NCI-H82 treated with DMSO at 0.1 percent for 48 hours (cell line): ENCODE data around the gene PCSK7.

Experiments used
- DNase-seq: peaks from one replicate; lab custom pipeline; 2025; ENCODE audit not compliant: unreplicated experiment; lab: John Stamatoyannopoulos, UW

Gene PCSK7

DNA sequence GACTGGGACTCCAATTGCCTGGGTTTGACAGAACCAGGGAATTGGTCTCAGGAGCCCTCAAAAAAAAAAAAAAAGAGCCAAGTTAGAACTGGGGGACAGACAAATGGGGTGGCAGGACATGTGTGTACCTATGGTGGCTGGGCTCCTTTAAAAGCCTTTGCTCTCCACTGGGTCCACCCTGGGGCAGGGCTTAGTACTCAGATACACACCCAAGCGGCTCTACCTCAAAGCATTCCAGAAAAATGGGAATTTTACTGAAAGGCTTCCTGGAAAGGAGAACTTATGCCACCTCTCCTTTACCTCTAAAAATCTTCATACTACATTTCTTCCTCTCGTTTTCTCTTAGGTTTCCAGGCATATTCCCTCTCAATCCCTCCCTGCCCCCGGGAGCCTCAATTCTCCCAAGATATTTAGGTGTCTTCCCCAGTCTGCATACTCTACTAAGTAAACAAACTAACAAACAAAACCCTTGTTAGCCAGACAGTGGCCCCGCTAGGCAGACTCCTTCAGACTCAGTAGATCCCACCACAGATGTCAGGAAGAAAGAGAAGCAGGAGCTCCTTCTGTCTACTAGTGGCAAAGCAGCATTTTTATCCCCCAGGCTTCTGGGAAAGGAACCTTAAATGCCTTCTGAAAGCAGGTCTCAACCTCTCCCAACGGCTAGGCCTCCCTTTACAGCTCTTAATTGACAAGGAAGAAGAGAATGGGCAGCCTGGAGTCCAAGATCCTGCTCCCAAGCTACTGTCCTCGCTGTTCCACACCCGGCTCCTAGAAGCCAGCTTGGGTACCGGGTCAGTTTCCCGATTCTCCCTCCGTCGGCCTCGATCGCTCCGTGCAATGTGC, 653 bp downstream of the PCSK7 start:
- no peak for DNase-seq

DNA sequence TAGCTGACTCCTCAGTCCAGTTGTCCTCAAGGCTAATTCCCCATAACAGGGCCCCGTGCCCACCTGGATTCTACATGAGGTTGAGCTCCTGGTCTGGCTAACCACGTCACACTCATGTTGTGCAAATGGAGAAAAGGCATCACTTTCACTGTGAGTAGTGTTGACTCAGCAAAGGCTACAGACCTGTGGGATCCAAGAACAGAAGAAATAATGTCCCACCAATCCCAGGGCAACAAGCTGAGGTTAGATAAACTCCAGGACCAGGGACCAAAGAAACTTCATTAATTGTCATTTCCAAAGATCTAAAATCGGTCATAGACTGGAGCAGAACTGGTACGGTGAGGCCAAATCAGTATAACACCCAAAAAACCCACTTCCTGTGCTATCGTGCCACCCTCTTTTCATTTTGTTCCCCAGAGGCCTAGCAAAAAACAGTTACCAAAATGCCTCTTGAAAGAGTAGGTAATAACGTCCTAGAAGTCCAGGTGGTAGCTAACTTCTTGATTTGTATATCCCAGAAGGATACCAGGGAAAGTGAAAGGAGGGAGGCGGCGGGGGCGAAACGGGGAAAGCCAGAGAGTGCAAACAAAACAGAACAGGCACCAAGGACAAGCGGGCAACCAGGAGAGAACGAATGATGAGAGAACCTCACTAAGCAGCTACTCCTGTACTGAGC, 1.4 kb downstream of the PCSK7 start:
- no peak for DNase-seq

DNA sequence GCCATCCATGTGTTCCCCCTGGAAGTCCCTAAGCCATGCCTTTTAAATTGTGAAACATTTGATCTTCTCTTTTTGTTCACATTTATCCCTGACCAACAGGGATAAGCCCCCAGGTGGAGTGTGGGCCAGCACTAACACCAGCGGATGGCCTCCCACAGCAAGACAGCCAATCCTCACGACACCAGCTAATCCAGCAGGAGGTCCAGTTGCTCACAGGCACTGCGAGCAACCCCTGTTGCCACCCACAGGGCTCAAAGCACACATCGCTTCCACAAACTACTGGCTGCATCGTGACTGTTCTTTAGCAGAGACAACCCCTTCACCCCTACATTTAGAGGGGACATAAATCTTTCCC, 2.0 kb downstream of the PCSK7 start:
- DNase-seq = no peak

DNA sequence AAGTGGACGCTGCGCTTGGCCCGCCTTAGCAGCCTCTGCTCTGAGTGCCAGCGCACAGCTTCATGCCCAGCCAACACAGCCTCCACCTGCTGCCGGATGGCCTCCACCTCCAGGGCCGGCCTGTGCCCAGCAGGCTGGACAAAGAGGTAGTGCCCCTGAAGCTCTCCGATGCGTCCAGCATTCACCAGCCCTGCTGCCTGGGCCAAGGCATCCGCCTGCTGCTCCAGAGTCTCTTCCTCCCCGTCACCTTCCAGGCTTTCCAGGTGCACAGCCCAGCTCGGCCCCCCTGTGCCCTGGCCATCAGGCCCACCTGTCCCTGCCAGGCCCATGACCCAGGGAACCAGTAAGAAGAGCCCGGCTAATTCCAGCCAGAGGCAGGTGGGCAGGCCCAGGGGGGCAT, 2.5 kb downstream of the PCSK7 start:
- DNase-seq = no peak

DNA sequence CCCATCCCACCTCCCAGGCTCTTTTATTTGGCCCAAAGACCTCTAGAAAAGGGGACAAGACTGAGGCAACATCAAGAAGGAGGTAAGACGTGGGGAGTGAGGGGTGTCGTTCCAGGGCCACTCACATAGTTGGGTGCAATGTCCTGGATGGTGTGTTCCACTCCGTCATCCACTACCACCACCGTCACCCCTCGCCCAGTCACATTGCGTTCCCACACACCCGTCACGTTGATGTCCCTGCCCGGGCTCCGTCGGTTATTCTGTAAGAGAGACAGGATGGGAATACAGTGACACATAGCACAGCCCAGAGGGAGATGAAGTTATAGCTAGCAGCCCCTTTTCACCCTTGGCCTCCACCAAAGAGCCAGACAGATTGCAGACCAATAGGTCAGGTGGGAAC, 3.8 kb downstream of the PCSK7 start:
- DNase-seq = no peak

DNA sequence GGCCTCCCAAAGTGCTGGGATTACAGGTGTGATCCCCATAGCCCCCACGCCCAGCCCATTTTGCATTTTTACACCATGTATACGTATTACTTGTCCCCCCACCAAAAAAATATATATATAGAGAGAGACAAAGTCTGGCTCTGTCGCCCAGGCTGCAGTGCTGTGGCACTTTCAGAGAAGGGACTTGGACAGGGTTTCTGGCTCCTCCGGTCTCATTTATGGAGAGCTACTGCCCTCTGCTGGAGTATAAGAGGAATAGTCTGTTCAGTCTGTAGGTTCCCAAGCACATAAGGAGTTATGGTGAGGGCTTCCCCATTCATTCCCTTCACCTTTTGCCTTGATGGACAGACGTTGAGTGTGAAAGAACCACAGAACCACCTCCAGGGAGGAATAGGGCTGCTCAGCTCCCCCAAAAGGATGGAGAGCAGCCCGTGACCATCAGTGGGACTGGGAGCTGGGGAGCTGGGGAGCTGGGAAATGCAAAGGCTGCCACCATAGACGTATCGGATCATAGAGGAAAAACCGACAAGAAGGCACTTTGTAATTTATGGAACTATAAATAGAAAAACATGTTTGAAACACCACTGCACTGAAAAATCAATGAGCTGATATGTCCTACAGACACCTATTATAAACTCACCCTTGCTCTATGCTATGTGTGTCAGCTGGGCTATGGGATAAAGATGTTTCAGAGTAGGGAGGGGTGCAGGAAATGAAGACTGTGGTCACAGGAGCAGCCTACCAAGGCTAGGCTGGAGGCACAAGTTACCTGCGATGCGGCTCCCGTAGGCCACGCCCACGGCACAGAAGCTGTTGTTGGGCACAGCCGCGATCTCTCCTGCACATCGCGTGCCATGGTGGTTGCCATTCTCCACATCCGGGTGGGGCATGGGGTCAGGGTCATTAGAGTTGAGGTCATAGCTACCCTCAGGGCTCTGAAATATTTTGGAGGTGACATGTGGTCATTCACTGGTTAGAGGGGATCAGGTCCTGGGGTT, 5.2 kb downstream of the PCSK7 start:
- DNase-seq = peak; percentile 46

DNA sequence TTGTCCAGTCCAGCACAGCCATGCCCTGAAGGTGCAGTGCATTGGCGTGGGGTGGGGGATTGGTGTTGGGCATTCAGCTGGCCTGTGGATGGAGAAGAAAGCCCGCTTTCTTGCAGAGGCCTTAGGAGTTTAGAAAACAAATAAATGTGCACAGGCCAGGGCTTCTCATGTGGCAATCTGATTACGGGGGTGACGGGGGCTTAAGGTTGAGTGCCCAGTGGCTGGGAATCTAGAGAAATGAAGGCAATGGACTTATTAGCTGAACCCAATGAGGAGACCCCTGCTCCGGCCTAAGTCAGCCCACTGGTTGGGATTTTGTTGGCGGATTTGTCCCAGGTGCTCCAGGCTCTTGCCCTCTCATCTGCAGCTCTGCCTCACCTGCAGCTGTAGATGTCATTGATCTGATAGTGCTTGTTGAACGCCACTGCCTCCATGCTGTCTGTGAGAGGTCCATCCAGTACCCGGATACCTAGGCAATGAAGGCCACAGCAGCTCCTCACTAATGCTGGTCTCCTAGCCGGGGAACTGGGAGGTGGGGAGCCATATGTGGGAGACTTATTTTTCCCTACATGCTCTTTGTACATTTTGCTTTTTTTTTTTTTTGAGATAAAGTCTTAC, 6.2 kb downstream of the PCSK7 start:
- no peak for DNase-seq

DNA sequence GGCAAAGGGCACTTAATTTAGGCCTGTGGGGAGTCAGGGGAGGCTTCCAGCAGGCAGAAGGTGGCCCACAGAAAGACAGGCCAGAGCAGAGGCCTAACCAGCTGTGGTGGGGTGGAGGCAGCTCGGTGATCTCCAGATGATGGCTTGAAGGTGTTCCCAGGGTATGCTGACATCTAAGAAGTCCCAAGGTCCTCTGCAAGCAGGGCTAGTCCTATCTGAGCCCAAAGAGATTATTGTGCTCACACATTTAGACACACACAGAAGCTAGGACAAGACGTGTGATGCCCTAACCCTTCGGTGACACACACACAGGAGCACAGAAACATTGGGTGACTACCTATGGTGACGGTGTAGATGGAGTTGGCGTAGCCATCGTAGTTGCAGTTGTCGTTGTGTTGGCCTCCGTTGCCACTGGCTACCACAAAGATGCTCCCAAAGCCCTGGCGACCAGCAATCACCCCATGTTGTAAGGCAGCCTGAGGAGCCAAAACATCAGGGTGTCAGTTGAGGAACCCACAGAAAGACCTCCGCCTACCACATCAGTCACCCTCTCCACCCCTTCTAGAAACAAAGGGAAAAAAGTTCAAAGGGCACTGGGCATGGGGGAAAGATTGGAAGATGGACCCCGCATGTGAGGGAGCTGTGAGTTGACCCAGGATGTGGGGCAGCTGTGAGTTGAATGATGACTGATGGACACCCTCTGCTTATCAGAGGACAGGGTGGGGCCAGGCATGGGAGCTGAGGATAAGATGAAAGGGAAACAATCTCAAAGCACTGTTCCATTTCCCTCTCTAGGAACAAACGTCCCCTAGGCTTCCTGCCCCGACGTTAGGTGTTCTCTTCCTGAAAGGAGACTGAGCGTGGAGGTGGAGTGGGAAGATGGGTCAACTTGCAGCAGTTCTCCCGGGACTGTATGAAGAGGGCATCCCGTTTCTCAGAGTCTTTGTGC, 7.9 kb downstream of the PCSK7 start:
- DNase-seq = no peak

DNA sequence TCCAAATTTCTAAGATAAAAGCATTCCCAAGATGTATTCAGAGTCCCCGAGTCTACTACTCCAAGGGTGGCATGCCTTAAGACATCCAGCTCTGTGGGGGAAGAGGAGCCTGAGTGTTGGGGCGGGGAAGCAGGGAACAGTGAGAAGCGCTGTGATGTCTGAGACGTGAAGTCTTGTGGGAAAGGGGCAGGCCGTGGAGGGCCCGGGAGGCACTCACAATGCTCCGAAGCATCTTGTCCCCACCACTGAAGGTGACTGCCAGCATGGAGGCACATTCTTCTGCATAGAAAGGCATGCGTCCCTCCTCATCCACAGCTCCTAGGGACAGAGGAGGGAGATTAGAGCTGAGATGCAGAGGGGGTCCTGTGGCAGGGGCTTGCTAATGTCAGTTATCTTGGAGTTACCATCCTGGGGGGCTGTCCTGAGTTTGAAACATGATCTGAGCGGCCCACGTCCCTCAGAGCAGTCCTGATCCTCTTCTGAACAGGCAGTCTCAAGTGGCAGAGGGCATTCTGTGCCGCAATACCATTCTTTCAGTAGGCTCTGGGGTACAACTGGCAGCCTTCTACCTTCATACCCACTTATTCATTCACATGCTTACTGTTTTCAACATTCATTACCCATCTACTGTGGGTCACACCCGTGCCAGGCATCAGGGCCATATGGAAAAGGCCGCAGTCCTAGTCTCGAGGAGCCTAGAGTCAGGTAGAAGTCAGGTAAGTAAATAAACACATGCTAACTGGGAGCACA, 8.7 kb downstream of the PCSK7 start:
- no peak for DNase-seq

DNA sequence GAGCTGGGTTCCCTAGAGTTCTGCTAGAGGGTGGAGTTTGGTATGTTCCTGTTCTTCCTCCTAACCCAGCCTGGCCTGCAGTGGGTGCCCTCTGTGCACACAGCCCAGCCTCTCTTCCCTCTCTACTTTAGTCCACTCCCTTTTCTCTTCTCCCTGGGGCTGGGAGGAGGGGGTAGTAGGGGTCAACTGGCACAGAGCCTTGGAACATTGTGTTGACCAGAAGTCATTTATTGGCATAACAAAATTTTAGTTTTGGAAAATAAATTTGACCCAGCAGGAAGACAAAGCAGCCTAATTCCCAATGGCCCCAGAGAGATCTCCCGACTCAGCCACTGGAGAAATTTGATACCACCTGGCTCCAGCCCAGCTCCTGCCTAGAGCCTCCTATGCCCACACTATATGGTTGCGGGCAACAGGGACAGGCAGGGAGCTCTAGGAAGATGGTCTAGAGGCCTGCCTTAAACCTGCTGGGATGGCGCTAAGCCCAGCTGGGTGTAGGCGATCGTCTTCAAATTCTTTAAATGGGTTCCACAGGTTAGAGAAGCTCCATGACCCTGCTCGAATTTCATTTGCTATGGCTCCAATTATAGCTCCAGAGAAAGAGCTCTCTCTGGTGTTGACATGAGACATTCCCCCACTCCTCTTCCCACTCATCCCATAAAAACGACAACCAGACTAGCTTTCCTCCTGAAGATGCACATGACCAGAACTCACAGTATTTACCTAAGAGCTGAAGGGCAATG, 9.9 kb downstream of the PCSK7 start:
- DNase-seq = no peak

DNA sequence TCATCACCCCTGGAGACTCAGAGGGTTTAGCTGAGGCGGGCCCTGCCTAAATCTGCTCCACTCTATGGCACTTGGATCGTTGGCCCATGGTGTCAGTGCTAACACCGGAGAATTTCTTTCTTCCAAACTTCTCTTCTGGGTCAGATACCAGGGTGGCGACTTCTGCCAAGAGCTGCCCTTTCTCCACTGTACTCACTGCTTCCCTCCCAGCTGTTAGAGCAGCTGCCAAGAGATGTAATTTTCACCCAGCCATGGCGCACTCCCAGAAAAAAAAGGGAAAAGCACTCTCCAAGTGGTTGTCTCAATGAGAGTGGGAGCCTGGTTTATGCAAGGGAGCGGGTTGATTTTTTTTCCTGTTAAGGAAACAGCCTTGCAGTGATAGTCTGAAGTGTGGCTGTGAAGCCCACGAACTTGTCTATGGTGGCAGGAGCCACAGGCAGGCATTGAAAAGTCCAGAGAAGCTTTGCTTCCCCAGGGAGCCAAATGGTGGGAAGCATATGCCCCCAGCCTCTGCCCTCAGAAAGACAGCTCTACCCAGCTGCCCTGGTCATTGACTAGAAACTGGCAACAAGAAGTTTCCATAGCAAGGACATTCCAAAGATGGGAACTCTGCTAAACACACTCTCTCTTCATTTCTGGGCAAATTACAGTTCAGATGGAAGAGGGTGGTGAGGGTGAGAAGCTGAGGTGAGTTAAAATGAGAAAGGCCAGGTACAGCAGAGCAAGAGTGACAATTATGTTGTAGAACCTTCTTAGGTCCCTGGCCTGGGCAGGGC, 10.7 kb downstream of the PCSK7 start:
- DNase-seq = no peak

DNA sequence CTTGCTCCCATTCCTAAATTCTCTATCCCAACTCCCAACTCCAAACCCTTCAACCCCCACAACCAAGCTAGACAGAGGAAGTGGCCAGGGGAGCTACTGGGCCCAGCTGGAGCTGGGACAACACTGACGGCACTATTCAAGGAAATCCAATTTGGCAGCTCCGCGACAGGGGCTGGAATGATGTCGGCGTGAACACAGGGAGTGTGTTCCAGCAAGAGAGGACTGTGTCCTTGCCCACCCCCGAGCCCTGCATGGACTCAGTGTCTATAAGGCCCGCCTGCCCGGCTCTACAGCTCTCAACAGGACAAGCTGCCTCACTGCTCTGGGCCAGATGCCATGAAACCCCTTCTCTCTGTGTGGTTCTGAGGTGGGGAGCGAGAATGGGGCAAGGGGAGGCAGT, 11.3 kb downstream of the PCSK7 start:
- DNase-seq = no peak

DNA sequence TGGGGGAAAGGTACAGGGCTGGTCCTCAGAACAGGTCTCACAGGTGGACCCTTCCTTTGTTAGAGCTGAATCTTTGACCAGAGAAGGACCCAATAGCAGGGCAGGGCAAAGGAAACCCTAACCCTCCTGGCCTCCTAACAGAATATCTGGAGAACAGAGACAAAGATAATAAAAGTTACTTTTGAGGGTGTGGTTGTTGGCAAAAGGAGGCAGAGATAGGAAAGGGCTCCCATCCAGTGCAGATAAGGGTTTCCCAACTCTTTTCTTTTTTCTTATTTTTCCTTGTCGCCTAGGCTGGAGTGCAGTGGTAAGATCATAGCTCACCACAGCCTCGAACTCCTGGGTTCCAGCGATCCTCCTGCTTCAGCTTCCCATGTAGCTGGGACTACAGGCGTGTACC, 11.9 kb downstream of the PCSK7 start:
- no peak for DNase-seq

DNA sequence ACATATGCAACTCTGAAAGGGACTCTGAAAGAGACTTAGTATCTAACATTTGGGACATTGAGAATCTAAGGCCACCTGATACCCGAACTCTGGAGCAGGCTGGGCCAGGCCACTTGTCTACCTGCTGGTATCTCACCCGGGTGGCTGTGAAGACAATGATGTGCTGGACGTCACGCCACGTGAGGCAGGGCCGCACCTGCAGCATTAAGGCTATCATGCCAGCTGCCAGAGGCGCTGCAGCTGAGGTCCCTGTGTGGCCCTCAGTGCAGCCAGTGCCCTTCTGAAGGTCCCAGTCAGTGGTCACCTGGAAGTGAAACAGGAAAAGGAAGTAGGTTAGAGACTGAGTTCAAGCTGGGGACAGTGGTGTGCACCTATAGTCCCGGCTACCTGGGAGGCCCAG, 12.4 kb downstream of the PCSK7 start:
- DNase-seq = no peak

DNA sequence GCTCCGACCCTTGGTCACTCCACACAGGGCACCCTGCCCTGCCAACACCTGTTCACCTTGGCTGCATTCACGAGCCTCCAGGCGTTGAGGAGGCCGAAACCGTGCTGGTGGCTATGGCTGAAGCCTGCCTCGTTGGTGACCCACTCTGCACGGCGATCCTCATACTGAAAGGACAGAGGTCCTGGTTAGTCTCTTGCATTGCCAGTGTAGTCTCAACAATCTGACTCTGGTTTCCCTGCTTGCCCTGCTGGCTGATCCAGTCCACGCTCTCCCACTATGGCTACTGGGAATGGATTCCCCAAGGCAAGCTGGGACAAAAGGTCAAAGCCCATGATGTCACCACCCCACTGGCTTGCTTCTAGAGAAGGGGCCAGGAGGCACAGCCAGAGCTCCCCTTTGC, 12.9 kb downstream of the PCSK7 start:
- DNase-seq = no peak

DNA sequence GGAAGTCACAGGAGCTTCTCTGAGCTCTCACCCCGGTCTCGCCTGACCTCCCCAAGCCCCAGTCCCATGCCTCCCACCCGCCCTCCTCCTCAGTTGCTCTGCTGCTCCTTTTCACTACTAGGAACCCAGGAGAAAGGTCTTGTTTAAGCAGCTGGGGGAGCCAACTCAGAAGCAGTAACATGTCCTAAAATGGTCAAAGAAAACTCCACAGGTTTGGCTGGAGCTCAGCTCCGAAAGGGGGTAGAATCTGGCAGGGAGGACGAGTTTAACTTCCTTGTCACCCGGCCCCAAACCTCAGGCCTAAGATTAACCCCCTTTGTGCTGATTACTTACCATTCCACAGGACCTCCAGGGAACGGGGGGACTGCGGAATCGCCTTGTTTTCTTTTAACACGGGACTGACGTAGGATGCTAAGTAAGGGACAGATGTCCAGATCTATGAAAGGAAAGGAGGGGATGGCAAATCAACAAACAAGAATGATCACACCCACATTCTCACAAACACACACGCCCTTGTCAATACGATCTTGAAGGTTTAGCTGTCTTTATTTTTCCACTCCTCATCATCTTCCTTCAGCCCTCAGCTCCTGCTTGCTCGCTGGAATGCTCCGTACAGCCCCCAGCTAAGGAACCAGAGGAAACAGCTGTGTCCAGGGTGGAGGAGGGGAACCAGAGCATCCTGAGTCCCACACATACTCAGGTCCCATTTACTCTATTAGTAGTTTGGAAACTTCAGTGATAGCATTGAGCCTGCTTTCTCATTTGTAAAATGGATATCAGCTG, 13.5 kb downstream of the PCSK7 start:
- no peak for DNase-seq
